IPS-20b (cell line): ENCODE data around the gene SCAP.

Experiments
- H3K27ac ChIP-seq: one replicate; pipeline ENCODE4 v1.5.1; 2013; ENCODE audit warnings: low read length
- H3K27me3 ChIP-seq: 2 replicates; pipeline ENCODE4 v1.6.1; 2013; ENCODE audit warnings: mild to moderate bottlenecking, low read length, inconsistent platforms; ENCODE audit not compliant: insufficient read depth
- H3K36me3 ChIP-seq: 2 replicates; pipeline ENCODE4 v1.6.1; 2013; ENCODE audit warnings: low read depth, mild to moderate bottlenecking, inconsistent platforms, low read length, moderate library complexity; ENCODE audit not compliant: insufficient read depth
- H3K4me1 ChIP-seq: 2 replicates; pipeline ENCODE4 v1.6.1; 2013; ENCODE audit warnings: mild to moderate bottlenecking, control low read depth, inconsistent platforms, low read length, moderate library complexity; ENCODE audit not compliant: insufficient read depth
- H3K4me3 ChIP-seq: 2 replicates; pipeline ENCODE4 v1.5.1; 2013; ENCODE audit warnings: mild to moderate bottlenecking, low read length, inconsistent platforms
- H3K9ac ChIP-seq: 2 replicates; pipeline ENCODE4 v1.6.1; 2013; ENCODE audit warnings: low read depth, mild to moderate bottlenecking, inconsistent platforms, low read length, moderate library complexity
- H3K9me3 ChIP-seq: 2 replicates; pipeline ENCODE4 v1.6.1; 2013; ENCODE audit warnings: mild to moderate bottlenecking, low read depth, low read length, inconsistent platforms; ENCODE audit not compliant: insufficient read depth

Gene SCAP

GRCh38 chr3:47452453-47453215 is 23.1 kb downstream of the SCAP start:
- Histone ChIP-seq H3K27ac (no peak overlapping the region), H3K36me3 (no peaks in the 10 kb centered on the region), H3K9ac (no peak overlapping the region), H3K27me3 (no peaks in the 10 kb centered on the region), H3K4me1 (no peaks in the 10 kb centered on the region), H3K9me3 (no peaks in the 10 kb centered on the region), H3K4me3 (no peak overlapping the region)

DNA sequence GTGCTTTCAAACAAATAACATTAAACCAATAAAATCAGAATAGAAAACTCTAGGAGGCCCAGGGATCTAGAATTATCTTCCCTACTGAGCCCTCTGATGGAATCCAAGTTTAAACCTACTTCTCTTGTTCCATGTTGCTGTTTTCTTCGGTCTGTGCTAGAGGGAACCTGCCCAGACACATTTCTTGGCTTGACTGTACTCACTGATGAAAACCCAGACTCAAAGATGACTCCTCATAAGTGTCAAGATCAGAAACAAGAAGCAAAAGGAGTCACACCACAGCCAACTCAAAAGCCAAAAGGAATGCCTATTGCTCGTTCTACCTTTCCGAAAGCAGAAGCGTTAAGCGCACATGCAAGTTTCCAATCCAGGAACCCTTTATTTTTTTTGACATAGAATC is 31.6 kb downstream of the SCAP start:
- Histone ChIP-seq H3K4me3 (no peak overlapping the region), H3K4me1 (0 out of 2 replicates have a peak, but pooled peaks cover 10% of the 10 kb centered on the region), H3K27me3 (no peaks in the 10 kb centered on the region), H3K36me3 (peaks cover 31% of the 10 kb centered on the region), H3K27ac (no peak overlapping the region), H3K9me3 (no peaks in the 10 kb centered on the region), H3K9ac (no peak overlapping the region)

DNA sequence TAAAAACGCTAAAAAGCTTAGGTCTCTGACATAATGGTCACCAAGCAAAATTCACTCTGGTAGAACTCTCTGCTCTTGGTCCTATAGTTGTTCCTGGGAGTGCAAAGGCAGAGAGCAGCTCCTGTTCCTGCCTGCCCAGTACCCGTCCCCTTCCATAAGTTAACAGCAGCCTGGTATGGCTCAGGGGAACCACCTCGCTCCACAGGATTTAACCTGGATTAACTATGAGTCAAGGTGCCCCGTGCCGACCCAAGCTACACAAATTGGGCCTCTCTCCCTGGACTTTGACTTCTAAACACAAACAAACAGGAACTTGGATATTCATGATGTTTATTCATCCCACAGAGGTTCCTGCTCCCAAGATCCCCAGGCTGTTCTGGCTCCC is 32.1 kb downstream of the SCAP start:
- Histone ChIP-seq H3K9ac (peak overlapping the region; percentile 20; the same call in 1 of the 2 replicates), H3K36me3 (peaks cover 35% of the 10 kb centered on the region), H3K27me3 (no peaks in the 10 kb centered on the region), H3K4me3 (no peak overlapping the region), H3K9me3 (no peaks in the 10 kb centered on the region), H3K4me1 (0 out of 2 replicates have a peak, but pooled peaks cover 10% of the 10 kb centered on the region), H3K27ac (no peak overlapping the region)

DNA sequence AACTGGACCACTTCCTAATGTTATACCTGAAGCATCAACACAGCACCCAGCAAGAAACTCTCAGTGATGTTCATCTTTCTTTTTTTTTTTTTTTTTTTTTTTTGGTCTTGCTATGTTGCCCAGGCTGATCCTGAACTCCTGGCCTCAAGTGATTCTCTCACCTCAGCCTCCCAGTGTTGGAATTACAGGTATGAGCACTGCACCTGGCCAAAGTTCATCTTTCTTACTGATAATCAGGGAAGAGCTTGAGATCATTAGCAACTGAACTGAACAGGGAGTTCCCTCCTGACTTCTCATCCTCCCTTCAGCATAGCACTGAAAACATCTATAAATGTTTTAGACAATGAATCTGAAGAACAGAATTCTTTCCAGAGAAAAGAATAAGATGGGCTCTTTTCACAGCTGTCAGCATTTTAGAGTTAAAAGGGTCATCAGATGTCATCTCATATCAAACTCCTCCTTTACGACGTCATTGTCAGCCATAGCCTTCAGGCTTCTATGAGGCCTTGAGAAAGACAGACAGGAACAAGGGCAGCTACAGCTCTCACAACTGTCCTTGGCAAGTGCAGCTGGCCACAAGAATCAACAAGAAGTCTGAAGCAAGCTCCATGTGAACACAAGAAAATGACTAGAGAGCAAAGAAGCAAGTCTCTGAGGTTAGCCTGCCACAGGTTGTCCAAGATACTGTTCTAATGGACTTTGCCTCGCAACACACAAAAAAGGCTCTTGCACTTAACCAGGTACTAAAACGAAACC is 33.8 kb downstream of the SCAP start:
- H3K9me3 ChIP-seq, result no peaks in the 10 kb centered on the region
- no peaks in the 10 kb centered on the region for H3K27me3 ChIP-seq
- H3K9ac ChIP-seq, result no peak overlapping the region
- no peak overlapping the region for H3K4me3 ChIP-seq
- no peak overlapping the region for H3K27ac ChIP-seq
- H3K4me1 ChIP-seq, result 0 out of 2 replicates have a peak, but pooled peaks cover 10% of the 10 kb centered on the region
- H3K36me3 ChIP-seq, result peaks cover 45% of the 10 kb centered on the region

GRCh38 chr3:47440131-47440530 is 35.6 kb downstream of the SCAP start:
- no peaks in the 10 kb centered on the region for H3K9me3 ChIP-seq
- no peak overlapping the region for H3K27ac ChIP-seq
- no peak overlapping the region for H3K9ac ChIP-seq
- 0 out of 2 replicates have a peak, but pooled peaks cover 10% of the 10 kb centered on the region for H3K4me1 ChIP-seq
- peaks cover 45% of the 10 kb centered on the region for H3K36me3 ChIP-seq
- H3K4me3 ChIP-seq, result no peak overlapping the region
- no peaks in the 10 kb centered on the region for H3K27me3 ChIP-seq

- Histone ChIP-seq H3K9me3 (no peaks in the 10 kb centered on the region), H3K27ac (no peak overlapping the region), H3K27me3 (no peaks in the 10 kb centered on the region), H3K9ac (no peak overlapping the region), H3K4me3 (no peak overlapping the region), H3K4me1 (no peaks in the 10 kb centered on the region), H3K36me3 (peaks cover 58% of the 10 kb centered on the region)
Measured at GRCh38 chr3:47436180-47436579, 39.6 kb downstream of the SCAP start.

GRCh38 chr3:47434849-47435248 is 40.9 kb downstream of the SCAP start:
- Histone ChIP-seq H3K27ac (no peak overlapping the region), H3K9me3 (no peaks in the 10 kb centered on the region), H3K27me3 (no peaks in the 10 kb centered on the region), H3K36me3 (peaks cover 57% of the 10 kb centered on the region), H3K9ac (no peak overlapping the region), H3K4me3 (no peak overlapping the region), H3K4me1 (no peaks in the 10 kb centered on the region)

- no peak overlapping the region for H3K27ac ChIP-seq
- peaks cover 49% of the 10 kb centered on the region for H3K36me3 ChIP-seq
Measured at GRCh38 chr3:47433796-47434195, 41.9 kb downstream of the SCAP start.

DNA sequence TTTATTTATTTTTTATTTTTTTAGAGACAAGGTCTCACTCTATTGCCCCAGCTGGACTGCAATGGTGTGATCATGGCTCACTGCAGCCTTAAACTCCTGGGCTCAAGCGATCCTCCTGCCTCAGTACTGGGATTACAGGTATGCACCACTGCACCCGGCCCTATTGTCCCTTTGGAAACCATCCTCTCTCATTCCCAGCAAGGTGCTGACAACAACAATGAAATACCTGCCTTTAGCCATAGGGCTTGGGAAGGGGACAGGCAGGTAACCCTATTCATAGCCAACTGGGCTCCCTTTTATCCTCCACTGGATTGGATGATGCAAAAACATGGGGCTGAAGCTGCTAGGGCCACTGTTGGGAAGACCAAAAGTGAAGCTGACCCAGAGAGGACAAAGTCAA is 43.1 kb downstream of the SCAP start:
- Histone ChIP-seq H3K9me3 (no peaks in the 10 kb centered on the region), H3K27ac (no peak overlapping the region), H3K9ac (no peak overlapping the region), H3K4me3 (no peak overlapping the region), H3K27me3 (no peaks in the 10 kb centered on the region), H3K36me3 (peaks cover 49% of the 10 kb centered on the region), H3K4me1 (no peaks in the 10 kb centered on the region)

More at GRCh38 chr3:47433796-47434195, 41.9 kb downstream of the SCAP start:
- H3K4me3 ChIP-seq, result no peak overlapping the region
- H3K9me3 ChIP-seq, result no peaks in the 10 kb centered on the region
- H3K4me1 ChIP-seq, result no peaks in the 10 kb centered on the region
- H3K9ac ChIP-seq, result no peak overlapping the region
- no peaks in the 10 kb centered on the region for H3K27me3 ChIP-seq

GRCh38 chr3:47431225-47431624 is 44.5 kb downstream of the SCAP start:
- no peaks in the 10 kb centered on the region for H3K27me3 ChIP-seq
- H3K9me3 ChIP-seq, result no peaks in the 10 kb centered on the region
- H3K27ac ChIP-seq, result no peak overlapping the region
- H3K9ac ChIP-seq, result no peak overlapping the region
- peaks cover 60% of the 10 kb centered on the region for H3K36me3 ChIP-seq
- no peaks in the 10 kb centered on the region for H3K4me1 ChIP-seq
- H3K4me3 ChIP-seq, result no peak overlapping the region

- Histone ChIP-seq H3K9me3 (no peaks in the 10 kb centered on the region), H3K9ac (no peak overlapping the region), H3K4me1 (no peaks in the 10 kb centered on the region), H3K27ac (no peak overlapping the region), H3K27me3 (no peaks in the 10 kb centered on the region), H3K4me3 (no peak overlapping the region), H3K36me3 (peaks cover 63% of the 10 kb centered on the region)
Measured at GRCh38 chr3:47430606-47431005, 45.1 kb downstream of the SCAP start.
